Measurements from ENCODE around the gene NOS2. TPM values are rescaled to one million over a fixed set of nuclear protein-coding genes. Genes with fewer than 3 reads are reported as not detected.
"Not testable (repeated sequence)": the region's sequence is repeated elsewhere in the genome, so short reads cannot be mapped to it uniquely, and the experiment has no call there.

The NOS2 gene
- total RNA-seq: not detected

GRCh38 chr17:27800522-27800921 is at the start of gene NOS2:
NOS2 (minus strand) TSS chr17:27800529; CDS start chr17:27798809, 1,720 bp downstream.
- intact Hi-C loops (cut with DNase I): no loop called here
- no peak for DNase-seq (ENCODE audit: low spot score in 2 of 2)
- TF ChIP-seq, protein P1, sequence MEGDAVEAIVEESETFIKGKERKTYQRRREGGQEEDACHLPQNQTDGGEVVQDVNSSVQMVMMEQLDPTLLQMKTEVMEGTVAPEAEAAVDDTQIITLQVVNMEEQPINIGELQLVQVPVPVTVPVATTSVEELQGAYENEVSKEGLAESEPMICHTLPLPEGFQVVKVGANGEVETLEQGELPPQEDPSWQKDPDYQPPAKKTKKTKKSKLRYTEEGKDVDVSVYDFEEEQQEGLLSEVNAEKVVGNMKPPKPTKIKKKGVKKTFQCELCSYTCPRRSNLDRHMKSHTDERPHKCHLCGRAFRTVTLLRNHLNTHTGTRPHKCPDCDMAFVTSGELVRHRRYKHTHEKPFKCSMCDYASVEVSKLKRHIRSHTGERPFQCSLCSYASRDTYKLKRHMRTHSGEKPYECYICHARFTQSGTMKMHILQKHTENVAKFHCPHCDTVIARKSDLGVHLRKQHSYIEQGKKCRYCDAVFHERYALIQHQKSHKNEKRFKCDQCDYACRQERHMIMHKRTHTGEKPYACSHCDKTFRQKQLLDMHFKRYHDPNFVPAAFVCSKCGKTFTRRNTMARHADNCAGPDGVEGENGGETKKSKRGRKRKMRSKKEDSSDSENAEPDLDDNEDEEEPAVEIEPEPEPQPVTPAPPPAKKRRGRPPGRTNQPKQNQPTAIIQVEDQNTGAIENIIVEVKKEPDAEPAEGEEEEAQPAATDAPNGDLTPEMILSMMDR (IDR thresholded peaks at IDR 0.05): no peak
- H3K4me1 ChIP-seq: no peaks in the 10 kb centered on the region
- H3K27ac ChIP-seq: no peak within 1 kb of the TSS
- no peaks in the 10 kb centered on the region for H3K9me3 ChIP-seq
- H3K36me3 ChIP-seq: no peaks in the 10 kb centered on the region
- no peaks in the 10 kb centered on the region for H3K27me3 ChIP-seq
- H3K4me3 ChIP-seq: no peak within 1 kb of the TSS

- no peak for DNase-seq (ENCODE audit: low spot score in 2 of 2)
- Histone ChIP-seq H3K27me3 (no peaks in the 10 kb centered on the region), H3K9me3 (no peaks in the 10 kb centered on the region), H3K36me3 (no peaks in the 10 kb centered on the region), H3K27ac (no peak overlapping the region), H3K4me1 (no peaks in the 10 kb centered on the region), H3K4me3 (no peak overlapping the region)
- TF ChIP-seq, protein P1 (IDR thresholded peaks at IDR 0.05): no peak
- intact Hi-C loops (cut with DNase I): no loop called here
These were observed 49.3 kb upstream of the NOS2 start for GRCh38 chr17:27849474-27850185.

DNA sequence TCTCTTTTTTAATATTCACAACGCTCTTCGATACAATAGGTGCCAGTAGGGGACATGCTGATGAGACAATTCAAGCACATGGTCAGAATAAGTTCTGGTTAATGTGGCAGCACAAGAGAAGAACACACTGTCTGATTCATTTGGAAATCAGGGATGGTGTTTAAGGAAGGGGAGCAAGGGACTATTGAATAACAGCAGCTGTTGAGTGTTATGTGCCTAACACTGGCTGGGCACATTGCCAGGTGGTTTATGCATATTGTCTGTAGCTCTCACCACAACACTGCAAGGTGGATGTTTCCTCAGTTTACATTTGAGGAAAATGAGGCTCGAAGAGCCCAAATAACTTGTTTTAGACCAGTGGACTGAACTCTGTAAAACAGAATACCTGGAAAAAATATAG is 48.6 kb upstream of the NOS2 start:
- H3K36me3 ChIP-seq: no peaks in the 10 kb centered on the region
- H3K4me3 ChIP-seq: no peak overlapping the region
- TF ChIP-seq, protein P1 (IDR thresholded peaks at IDR 0.05): no peak
- intact Hi-C loops (cut with DNase I): no loop called here
- H3K9me3 ChIP-seq: no peaks in the 10 kb centered on the region
- no peak for DNase-seq (ENCODE audit: low spot score in 2 of 2)
- H3K4me1 ChIP-seq: no peaks in the 10 kb centered on the region
- H3K27me3 ChIP-seq: no peaks in the 10 kb centered on the region
- no peak overlapping the region for H3K27ac ChIP-seq

GRCh38 chr17:27846808-27847307 is 46.5 kb upstream of the NOS2 start:
- H3K27me3 ChIP-seq; H3K27ac ChIP-seq; intact Hi-C loops (cut with DNase I); H3K4me1 ChIP-seq; H3K36me3 ChIP-seq; H3K9me3 ChIP-seq; DNase-seq (ENCODE audit: low spot score in 2 of 2); H3K4me3 ChIP-seq: not testable (repeated sequence)

- Histone ChIP-seq H3K9me3 (no peaks in the 10 kb centered on the region), H3K36me3 (no peaks in the 10 kb centered on the region), H3K27me3 (no peaks in the 10 kb centered on the region), H3K27ac (no peak overlapping the region), H3K4me1 (no peaks in the 10 kb centered on the region), H3K4me3 (no peak overlapping the region)
- TF ChIP-seq, protein P1 (IDR thresholded peaks at IDR 0.05): no peak
- no peak for DNase-seq (ENCODE audit: low spot score in 2 of 2)
- intact Hi-C loops (cut with DNase I): no loop called here
These were observed 45.8 kb upstream of the NOS2 start for GRCh38 chr17:27846042-27846655.

GRCh38 chr17:27845264-27846041 is 45.1 kb upstream of the NOS2 start:
- Histone ChIP-seq H3K4me3 (no peak overlapping the region), H3K36me3 (no peaks in the 10 kb centered on the region), H3K27ac (no peak overlapping the region), H3K9me3 (no peaks in the 10 kb centered on the region), H3K4me1 (no peaks in the 10 kb centered on the region), H3K27me3 (no peaks in the 10 kb centered on the region)
- intact Hi-C loops (cut with DNase I): no loop called here
- TF ChIP-seq, protein P1 (IDR thresholded peaks at IDR 0.05): no peak
- no peak for DNase-seq (ENCODE audit: low spot score in 2 of 2)
